Measurements from ENCODE around the gene MYO1C.

Gene MYO1C

GRCh38 chr17:1481736-1482135 is 10.8 kb downstream of the MYO1C start:
- Mint-ChIP-seq H3K27ac (no peak overlapping the region), H3K36me3 (peaks cover 7% of the 10 kb centered on the region), H3K27me3 (no peaks in the 10 kb centered on the region), H3K4me3 (no peak overlapping the region), H3K4me1 (peaks cover 8% of the 10 kb centered on the region), H3K9me3 (no peaks in the 10 kb centered on the region)

- Mint-ChIP-seq H3K9me3 (no peaks in the 10 kb centered on the region), H3K4me1 (peaks cover 4% of the 10 kb centered on the region), H3K36me3 (peaks cover 7% of the 10 kb centered on the region), H3K27ac (peak overlapping the region; percentile 59), H3K27me3 (no peaks in the 10 kb centered on the region), H3K4me3 (no peak overlapping the region)
Measured at GRCh38 chr17:1480747-1481465, 11.6 kb downstream of the MYO1C start.

GRCh38 chr17:1478418-1478817 is 14.1 kb downstream of the MYO1C start:
- Mint-ChIP-seq H3K36me3 (peaks cover 7% of the 10 kb centered on the region), H3K4me3 (no peak overlapping the region), H3K27ac (no peak overlapping the region), H3K9me3 (no peaks in the 10 kb centered on the region), H3K27me3 (no peaks in the 10 kb centered on the region), H3K4me1 (peaks cover 7% of the 10 kb centered on the region)

- Mint-ChIP-seq H3K36me3 (peaks cover 2% of the 10 kb centered on the region), H3K4me1 (peaks cover 17% of the 10 kb centered on the region), H3K4me3 (no peak overlapping the region)
Measured at GRCh38 chr17:1475321-1475854, 17.1 kb downstream of the MYO1C start.

GRCh38 chr17:1474402-1475189 is 17.9 kb downstream of the MYO1C start:
- no peaks in the 10 kb centered on the region for H3K9me3 Mint-ChIP-seq
- no peak overlapping the region for H3K4me3 Mint-ChIP-seq
- peaks cover 2% of the 10 kb centered on the region for H3K36me3 Mint-ChIP-seq
- H3K4me1 Mint-ChIP-seq = peaks cover 17% of the 10 kb centered on the region
- H3K27ac Mint-ChIP-seq = no peak overlapping the region
- H3K27me3 Mint-ChIP-seq = no peaks in the 10 kb centered on the region

More at GRCh38 chr17:1475321-1475854, 17.1 kb downstream of the MYO1C start:
- no peaks in the 10 kb centered on the region for H3K27me3 Mint-ChIP-seq
- no peak overlapping the region for H3K27ac Mint-ChIP-seq
- no peaks in the 10 kb centered on the region for H3K9me3 Mint-ChIP-seq

GRCh38 chr17:1473841-1474240 is 18.6 kb downstream of the MYO1C start:
- no peak overlapping the region for H3K27ac Mint-ChIP-seq
- no peaks in the 10 kb centered on the region for H3K9me3 Mint-ChIP-seq
- H3K36me3 Mint-ChIP-seq = peaks cover 7% of the 10 kb centered on the region
- no peak overlapping the region for H3K4me3 Mint-ChIP-seq
- H3K4me1 Mint-ChIP-seq = peaks cover 17% of the 10 kb centered on the region
- H3K27me3 Mint-ChIP-seq = no peaks in the 10 kb centered on the region

GRCh38 chr17:1473170-1473569 is 19.3 kb downstream of the MYO1C start:
- peaks cover 17% of the 10 kb centered on the region for H3K4me1 Mint-ChIP-seq
- peaks cover 11% of the 10 kb centered on the region for H3K36me3 Mint-ChIP-seq
- peak overlapping the region; percentile 12 for H3K4me3 Mint-ChIP-seq
- no peaks in the 10 kb centered on the region for H3K9me3 Mint-ChIP-seq
- no peak overlapping the region for H3K27ac Mint-ChIP-seq
- H3K27me3 Mint-ChIP-seq = no peaks in the 10 kb centered on the region

GRCh38 chr17:1471911-1472821 is 20.3 kb downstream of the MYO1C start:
- H3K9me3 Mint-ChIP-seq = no peaks in the 10 kb centered on the region
- H3K4me3 Mint-ChIP-seq = no peak overlapping the region
- H3K27me3 Mint-ChIP-seq = no peaks in the 10 kb centered on the region
- H3K36me3 Mint-ChIP-seq = peaks cover 9% of the 10 kb centered on the region
- no peak overlapping the region for H3K27ac Mint-ChIP-seq
- H3K4me1 Mint-ChIP-seq = peaks cover 17% of the 10 kb centered on the region

- H3K4me1 Mint-ChIP-seq = peaks cover 17% of the 10 kb centered on the region
- no peaks in the 10 kb centered on the region for H3K9me3 Mint-ChIP-seq
- H3K27ac Mint-ChIP-seq = no peak overlapping the region
- H3K4me3 Mint-ChIP-seq = no peak overlapping the region
- no peaks in the 10 kb centered on the region for H3K27me3 Mint-ChIP-seq
- peaks cover 9% of the 10 kb centered on the region for H3K36me3 Mint-ChIP-seq
Measured at GRCh38 chr17:1471490-1471889, 21.0 kb downstream of the MYO1C start.

- Mint-ChIP-seq H3K9me3 (no peaks in the 10 kb centered on the region), H3K27ac (no peak overlapping the region), H3K36me3 (peaks cover 9% of the 10 kb centered on the region), H3K4me3 (no peak overlapping the region), H3K27me3 (no peaks in the 10 kb centered on the region), H3K4me1 (peaks cover 17% of the 10 kb centered on the region)
Measured at GRCh38 chr17:1470755-1471462, 21.6 kb downstream of the MYO1C start.

GRCh38 chr17:1470071-1470754 is 22.3 kb downstream of the MYO1C start:
- Mint-ChIP-seq H3K27ac (no peak overlapping the region), H3K4me1 (peaks cover 17% of the 10 kb centered on the region), H3K4me3 (no peak overlapping the region), H3K36me3 (peaks cover 9% of the 10 kb centered on the region), H3K9me3 (no peaks in the 10 kb centered on the region), H3K27me3 (no peaks in the 10 kb centered on the region)

GRCh38 chr17:1469231-1469852 is 23.1 kb downstream of the MYO1C start:
- peaks cover 17% of the 10 kb centered on the region for H3K4me1 Mint-ChIP-seq
- no peak overlapping the region for H3K4me3 Mint-ChIP-seq
- H3K36me3 Mint-ChIP-seq = peaks cover 9% of the 10 kb centered on the region
- H3K27ac Mint-ChIP-seq = no peak overlapping the region
- peaks cover 1% of the 10 kb centered on the region for H3K27me3 Mint-ChIP-seq
- H3K9me3 Mint-ChIP-seq = no peaks in the 10 kb centered on the region

GRCh38 chr17:1467898-1468492 is 24.5 kb downstream of the MYO1C start:
- Mint-ChIP-seq H3K36me3 (peaks cover 9% of the 10 kb centered on the region), H3K27ac (no peak overlapping the region), H3K4me1 (peaks cover 14% of the 10 kb centered on the region), H3K27me3 (peaks cover 1% of the 10 kb centered on the region), H3K4me3 (no peak overlapping the region), H3K9me3 (no peaks in the 10 kb centered on the region)

GRCh38 chr17:1467258-1467657 is 25.2 kb downstream of the MYO1C start:
- Mint-ChIP-seq H3K4me1 (peaks cover 15% of the 10 kb centered on the region), H3K36me3 (peaks cover 9% of the 10 kb centered on the region), H3K4me3 (no peak overlapping the region), H3K27ac (no peak overlapping the region), H3K27me3 (peaks cover 1% of the 10 kb centered on the region), H3K9me3 (no peaks in the 10 kb centered on the region)
